ENCODE results near the gene ARSK.

DNA sequence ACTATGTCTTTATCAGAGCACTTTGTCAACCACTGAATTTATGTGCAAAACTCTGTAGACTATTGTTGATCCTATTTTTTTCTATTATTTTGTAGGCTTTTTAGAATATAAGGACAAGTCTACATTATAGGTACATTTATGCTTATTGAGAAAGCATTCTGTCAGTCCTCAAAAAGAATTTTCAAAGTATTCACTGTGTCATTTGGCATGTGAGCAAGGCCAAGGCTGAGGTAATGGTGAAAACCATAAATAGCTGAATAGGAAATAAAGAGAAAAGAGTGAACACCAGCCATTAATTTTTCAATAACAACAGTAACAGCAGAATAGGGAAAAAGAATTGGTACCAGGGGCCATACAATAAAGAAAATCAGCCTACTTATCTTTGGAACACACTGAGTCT lies 21.1 kb upstream of the ARSK start:
- TF ChIP-seq EP300 (IDR thresholded peaks at IDR 0.05), result no peak
- TF ChIP-seq CTCF (IDR thresholded peaks at IDR 0.05), result no peak
- TF ChIP-seq POLR2A (IDR thresholded peaks at IDR 0.05), result no peak
